Activated CD8-positive, alpha-beta memory T cell treated with anti-CD3 and anti-CD28 coated beads for 36 hours (primary cell): ENCODE results near the gene GALNTL6. TPM values are rescaled to one million over a fixed set of nuclear protein-coding genes. Genes with fewer than 3 reads are reported as not detected.
"Not testable (repeated sequence)": the region's sequence is repeated elsewhere in the genome, so short reads cannot be mapped to it uniquely, and the experiment has no call there.

Experiments
- CTCF ChIA-PET: fragments of 350-600 bp; sonication (Branson Sonifier 250); formaldehyde crosslinking; loops from one replicate; lab custom pipeline; 2021; ENCODE audit warnings: antibody characterized with exemption; lab: Charles Lee
- POLR2A ChIA-PET: fragments of 350-600 bp; sonication (Branson Sonifier 250); formaldehyde crosslinking; loops from one replicate; lab custom pipeline; 2021; ENCODE audit warnings: antibody characterized with exemption; lab: Charles Lee
- total RNA-seq, 2 experiments: library from RNA; stranded (reverse); gene quantifications; one replicate each; pipeline ENCODE4 v1.2.3, GENCODE V29; 2021

Gene GALNTL6
- total RNA-seq, 2 experiments from 2014 or later = not detected

DNA sequence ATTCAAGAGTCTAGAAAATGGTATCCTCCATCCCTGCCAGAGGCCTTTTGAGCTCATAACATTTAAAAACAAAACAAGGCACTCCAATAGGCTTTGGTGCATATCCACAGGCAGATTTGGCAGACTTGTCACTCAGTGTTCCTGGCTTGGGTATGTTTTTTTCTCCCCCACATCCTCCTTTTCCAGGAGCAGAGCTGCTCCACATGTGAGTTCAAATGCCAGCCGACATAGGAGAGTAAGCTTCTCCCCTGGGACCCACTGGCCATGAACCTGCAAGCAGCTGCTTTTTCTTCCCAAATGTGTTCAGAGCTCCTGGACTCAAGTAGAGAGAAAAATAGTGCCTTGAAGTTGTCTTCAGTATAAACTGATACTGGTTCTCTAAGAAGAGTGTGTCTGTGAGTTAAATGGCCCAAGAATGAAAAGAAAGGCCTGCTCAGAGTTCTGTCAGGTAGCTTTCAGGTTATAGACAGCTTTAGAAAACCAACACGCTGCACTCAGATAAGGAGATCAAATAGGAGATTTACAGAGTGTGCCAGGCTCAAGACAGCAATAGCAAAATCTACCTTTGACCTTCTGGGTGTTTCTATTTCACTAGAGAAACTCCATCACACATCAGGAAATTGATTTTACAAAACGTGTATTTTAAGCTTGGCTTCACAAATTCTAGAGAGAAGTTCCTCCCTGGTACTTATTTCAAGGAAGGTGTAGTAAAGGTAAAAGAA lies 1192.9 kb downstream of the GALNTL6 start:
- CTCF ChIA-PET = interaction anchor here (0.8 kb wide), 1 partner anchor 28 kb away, joined by 3 read pairs; no protein-coding TSS in a partner anchor
- POLR2A ChIA-PET = no interaction called here

DNA sequence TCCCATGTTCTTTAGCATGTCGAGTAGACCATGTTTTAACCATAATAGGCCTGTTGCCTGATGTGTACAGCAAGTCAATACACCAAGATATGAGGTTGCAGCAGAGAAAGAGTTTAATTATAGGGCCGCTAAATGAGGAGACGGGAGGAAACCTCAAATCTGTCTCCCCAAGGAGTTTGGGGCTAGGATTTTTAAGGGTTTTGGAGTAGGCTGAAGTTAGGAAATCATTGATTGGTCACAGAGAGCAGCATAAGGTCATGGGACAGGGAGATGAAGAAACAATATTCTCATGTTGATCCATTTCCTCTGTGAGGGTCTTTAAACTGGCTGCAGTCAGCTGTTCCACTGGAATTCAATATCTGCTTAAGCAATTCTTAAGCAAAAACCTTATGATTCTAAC lies 1195.2 kb downstream of the GALNTL6 start:
- ChIA-PET CTCF (no interaction called here), POLR2A (no interaction called here)

DNA sequence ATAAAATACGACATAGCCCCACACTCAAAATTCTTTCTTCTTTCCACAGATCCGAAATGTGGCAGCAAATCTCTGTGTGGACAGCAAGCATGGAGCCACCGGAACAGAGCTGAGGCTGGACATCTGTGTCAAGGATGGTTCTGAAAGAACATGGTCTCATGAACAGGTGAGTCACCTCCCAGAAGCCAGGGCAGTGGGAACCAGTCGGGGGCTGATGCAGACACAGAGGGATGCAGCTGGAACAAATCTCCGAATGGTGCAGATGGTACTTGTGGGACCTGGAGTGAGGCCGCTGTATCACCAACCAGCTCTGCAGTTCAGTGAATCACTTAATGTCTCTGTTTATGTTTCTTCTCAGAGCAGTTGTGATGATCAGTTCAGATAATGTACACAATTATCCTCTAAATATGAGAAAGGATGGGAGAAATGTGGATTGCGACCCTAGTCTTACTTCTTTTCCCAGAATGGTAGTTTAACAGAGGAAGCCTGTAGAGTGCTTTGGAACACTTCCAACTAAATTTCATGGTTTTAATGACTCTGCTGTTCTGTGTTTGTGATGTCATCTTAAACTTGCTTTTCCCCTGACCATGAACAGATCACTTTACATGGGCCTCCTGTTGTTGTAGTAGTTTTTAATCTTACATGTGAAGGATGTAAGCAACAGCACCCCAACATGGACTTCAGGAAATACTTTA lies 1196.1 kb downstream of the GALNTL6 start:
- ChIA-PET CTCF (no interaction called here), POLR2A (no interaction called here)

GRCh38 chr4:173012608-173013007 lies 1199.4 kb downstream of the GALNTL6 start:
- ChIA-PET POLR2A (no interaction called here), CTCF (interaction anchor here (1.2 to 2.3 kb wide), 7 partner anchors 14 to 400 kb away, joined by 3 to 19 read pairs (median 4); no protein-coding TSS in a partner anchor)

GRCh38 chr4:173013232-173013930 lies 1200.2 kb downstream of the GALNTL6 start:
- CTCF ChIA-PET = interaction anchor here (0.6 to 2.1 kb wide), 9 partner anchors 14 to 411 kb away, joined by 3 to 19 read pairs (median 3); no protein-coding TSS in a partner anchor

DNA sequence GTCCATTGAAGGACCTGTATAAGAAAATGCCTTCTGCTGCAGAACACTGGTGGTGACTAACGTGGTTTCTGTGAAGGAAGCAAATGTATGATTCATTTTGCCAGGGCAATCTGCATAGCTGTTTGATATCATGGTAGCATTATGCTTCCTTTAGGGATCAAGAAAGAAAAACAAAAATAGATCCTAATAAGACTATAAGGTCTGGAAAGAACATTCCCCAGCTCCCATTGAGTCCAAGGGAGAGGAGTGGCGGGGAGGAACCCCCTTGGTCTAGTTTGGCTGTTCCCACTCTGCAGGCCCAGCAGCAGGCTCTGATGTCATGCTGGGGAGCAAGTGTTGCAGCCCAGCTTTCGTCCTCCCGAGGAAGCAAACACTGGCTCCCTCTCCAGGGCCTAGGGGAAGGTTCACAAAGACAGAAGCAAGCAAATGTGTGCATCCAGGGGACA lies 1200.9 kb downstream of the GALNTL6 start:
- CTCF ChIA-PET = interaction anchor here (0.6 to 2.1 kb wide), 8 partner anchors 157 to 410 kb away, joined by 3 to 19 read pairs (median 4); no protein-coding TSS in a partner anchor
- POLR2A ChIA-PET = no interaction called here

More at GRCh38 chr4:173013232-173013930, 1200.2 kb downstream of the GALNTL6 start:
- POLR2A ChIA-PET = interaction anchor here (0.8 kb wide), 1 partner anchor 10 kb away, joined by 4 read pairs; no protein-coding TSS in a partner anchor

DNA sequence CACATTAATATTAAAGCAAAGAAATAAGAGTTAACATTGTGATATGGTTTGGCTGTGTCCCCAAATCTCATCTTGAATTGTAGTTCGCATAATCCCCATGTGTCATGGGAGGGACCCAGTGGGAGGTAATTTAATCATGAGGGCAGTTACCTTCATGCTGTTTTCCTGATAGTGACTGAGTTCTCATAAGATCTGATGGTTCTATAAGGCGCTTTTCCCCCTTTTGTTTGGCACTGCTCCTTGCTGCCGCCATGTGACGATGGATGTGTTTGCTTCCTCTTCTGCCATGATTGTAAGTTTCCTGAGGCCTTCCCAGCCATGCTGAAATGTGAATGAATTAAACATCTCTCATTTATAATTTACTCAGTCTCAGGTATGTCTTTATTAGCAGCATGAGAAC lies 1201.6 kb downstream of the GALNTL6 start:
- ChIA-PET CTCF (no interaction called here), POLR2A (no interaction called here)

DNA sequence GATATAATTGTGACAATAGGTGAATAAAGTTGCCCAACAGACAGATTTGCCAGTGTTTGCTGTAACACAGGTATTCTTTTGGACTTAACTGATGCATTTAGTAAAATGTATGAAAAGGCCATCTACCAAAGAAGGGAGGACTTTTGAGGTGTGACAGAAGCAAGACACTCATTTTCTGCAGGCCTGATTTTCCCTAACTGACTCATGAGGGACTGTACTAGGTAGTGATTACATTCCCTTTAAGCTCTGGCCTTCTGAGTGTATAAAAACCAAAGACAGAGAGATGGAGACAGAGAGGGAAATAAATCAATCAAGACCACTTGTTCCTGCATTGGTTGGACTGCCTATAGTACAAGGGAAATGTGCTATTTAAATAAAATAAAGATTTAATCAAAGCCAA lies 1204.6 kb downstream of the GALNTL6 start:
- ChIA-PET POLR2A (interaction anchor here (0.6 kb wide), 1 partner anchor 223 kb away, joined by 6 read pairs; no protein-coding TSS in a partner anchor), CTCF (no interaction called here)

DNA sequence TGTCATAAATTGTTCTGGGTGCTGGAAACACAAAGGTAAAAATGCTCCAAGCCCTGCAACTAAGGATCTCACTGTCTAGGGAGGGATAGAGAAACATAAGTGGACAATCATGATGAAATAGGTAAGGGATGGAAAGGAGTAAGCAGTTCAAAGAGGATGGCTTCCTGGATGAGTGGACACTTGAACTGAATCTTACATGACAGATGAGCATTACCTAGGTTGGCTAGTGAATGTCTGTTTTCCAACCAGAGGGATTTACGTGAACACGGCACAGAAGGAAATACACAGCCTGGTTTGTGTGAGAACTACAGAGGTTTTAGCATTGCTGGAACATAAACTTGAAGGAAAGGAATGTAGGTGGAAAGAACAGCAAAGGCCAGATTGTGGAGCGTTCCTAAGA lies 1205.2 kb downstream of the GALNTL6 start:
- POLR2A ChIA-PET = interaction anchor here (0.6 kb wide), 1 partner anchor 222 kb away, joined by 6 read pairs; no protein-coding TSS in a partner anchor

GRCh38 chr4:173019664-173020063 lies 1206.5 kb downstream of the GALNTL6 start:
- ChIA-PET POLR2A (no interaction called here), CTCF (no interaction called here)

More for the DNA sequence above, 1205.2 kb downstream of the GALNTL6 start:
- CTCF ChIA-PET = no interaction called here

DNA sequence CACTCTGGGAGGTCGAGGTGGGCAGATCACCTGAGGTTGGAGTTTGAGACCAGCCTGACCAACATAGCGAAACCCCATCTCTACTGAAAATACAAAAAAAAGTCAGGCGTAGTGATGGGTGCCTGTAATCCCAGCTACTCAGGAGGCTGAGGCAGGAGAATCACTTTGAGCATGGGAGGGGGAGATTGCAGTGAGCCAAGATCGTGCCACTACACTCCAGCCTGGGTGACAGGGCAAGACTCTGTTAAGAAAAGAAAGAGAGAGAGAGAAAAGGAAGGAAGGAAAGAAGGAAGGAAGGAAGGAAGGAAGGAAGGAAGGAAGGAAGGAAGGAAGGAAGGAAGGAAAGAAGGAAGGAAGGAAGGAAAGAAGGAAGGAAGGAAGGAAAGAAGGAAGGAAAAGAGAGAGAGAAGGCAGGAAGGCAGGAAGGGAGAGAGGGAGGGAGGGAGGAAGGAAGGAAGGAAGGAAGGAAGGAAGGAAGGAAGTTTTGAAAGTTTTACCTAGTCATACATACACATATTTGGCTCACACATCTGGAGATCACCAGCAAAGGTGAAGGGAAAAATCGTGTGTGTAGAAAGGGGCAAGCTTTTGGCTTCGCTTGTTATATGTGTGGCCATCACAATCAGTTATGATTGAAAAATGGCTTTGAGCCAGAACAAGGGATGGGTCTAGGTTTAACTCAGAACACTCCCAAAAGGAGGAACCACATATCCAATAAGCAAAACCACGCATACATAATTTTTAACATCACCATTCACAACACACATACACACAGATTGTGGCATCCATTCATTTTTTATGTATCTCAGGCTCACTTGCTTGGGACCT lies 1208.8 kb downstream of the GALNTL6 start:
- CTCF ChIA-PET = interaction anchor here (0.9 kb wide), 1 partner anchor 236 kb away, joined by 4 read pairs; no protein-coding TSS in a partner anchor
- POLR2A ChIA-PET = not testable (repeated sequence)

- CTCF ChIA-PET = interaction anchor here (1.2 kb wide), 1 partner anchor 233 kb away, joined by 7 read pairs; no protein-coding TSS in a partner anchor
- POLR2A ChIA-PET = no interaction called here
Measured at GRCh38 chr4:173024203-173024602, 1211.0 kb downstream of the GALNTL6 start.

- CTCF ChIA-PET = no interaction called here
- POLR2A ChIA-PET = no interaction called here
Measured at GRCh38 chr4:173025131-173025530, 1211.9 kb downstream of the GALNTL6 start.

DNA sequence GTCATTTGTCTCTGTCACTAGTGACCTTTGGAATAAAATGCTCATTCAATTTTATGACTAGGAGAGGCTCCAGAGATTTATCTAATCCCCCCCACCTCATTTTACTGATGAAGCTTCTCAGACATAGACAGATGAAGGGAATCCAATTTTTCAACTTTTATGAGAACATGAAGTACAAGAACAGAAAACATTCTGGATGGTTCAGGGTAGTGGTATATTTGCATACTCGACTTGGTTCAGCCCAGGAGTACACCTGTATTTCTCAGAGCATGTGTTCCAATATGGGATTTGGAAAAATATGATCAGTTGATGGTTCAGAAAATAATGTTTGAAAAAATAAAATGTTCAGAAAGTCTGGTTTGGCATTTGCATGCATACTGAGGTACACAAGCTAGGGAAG lies 1224.0 kb downstream of the GALNTL6 start:
- POLR2A ChIA-PET = no interaction called here
- CTCF ChIA-PET = no interaction called here

DNA sequence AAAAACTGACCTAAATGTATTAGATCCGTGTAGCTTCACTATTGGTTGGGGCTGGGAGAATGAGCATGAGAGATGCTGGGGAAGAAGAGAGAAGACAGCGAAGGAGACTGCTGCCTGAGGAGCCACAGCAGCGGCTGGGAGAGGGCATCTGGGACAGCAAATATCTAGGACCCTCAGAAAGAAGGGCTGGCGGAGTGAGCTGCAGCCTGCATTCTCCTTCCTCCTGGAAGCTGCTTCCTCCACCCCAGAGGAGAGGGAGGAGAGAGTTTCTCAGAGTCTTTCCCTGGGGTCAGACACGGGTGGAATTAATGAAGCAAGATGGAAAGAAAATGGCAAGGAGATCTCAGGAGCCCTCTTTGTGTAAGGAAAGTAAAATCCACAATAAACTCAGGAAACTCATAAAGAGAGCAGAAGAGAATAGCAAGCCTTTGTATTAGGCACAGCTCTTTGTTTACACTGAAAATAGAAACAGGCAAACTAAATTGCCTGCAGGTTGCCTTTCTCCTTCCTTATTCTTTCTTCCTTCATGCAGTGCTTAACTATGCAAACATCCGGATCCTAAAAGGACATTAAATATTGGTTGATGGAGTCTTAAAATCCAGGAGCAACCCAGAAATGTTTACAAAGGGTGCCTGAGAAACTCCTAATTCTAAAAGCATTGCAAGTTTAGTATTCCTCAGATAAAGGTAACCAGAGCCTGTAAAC lies 1225.1 kb downstream of the GALNTL6 start:
- POLR2A ChIA-PET = no interaction called here
- CTCF ChIA-PET = no interaction called here

- CTCF ChIA-PET = no interaction called here
- POLR2A ChIA-PET = no interaction called here
Measured at GRCh38 chr4:173039617-173040577, 1226.7 kb downstream of the GALNTL6 start.

DNA sequence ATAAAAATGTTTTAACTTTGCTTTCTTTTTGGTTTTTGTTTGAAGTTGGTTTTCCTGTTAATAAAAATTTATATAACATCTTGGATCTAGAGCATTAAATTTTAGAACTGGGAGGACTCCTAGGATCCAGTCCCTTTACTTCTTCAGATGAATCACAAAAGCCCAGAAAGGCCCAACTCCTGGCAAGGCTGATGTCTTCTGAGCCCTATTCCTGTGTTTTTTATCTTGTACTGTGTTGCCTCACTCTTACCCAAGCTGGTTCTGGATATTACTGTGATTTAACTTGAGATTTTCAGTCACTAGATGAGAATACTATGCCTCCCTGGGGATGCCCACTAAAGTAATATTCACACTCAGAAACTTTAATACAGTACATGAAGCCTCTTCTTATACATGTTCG lies 1228.3 kb downstream of the GALNTL6 start:
- CTCF ChIA-PET = no interaction called here

More for the DNA sequence above, 1228.3 kb downstream of the GALNTL6 start:
- POLR2A ChIA-PET = no interaction called here
